ENCODE measurements around the gene SGCD.

Gene SGCD

GRCh38 chr5:156693113-156693512, 366.1 kb downstream of the SGCD start:
- no peaks in the 10 kb centered on the region for H3K79me2 ChIP-seq (ENCODE audit: low read length)
- no peaks in the 10 kb centered on the region for H3K4me1 ChIP-seq (ENCODE audit: low read length)
- TF ChIP-seq EZH2phosphoT487 (IDR thresholded peaks at IDR 0.05; ENCODE audit: low read depth) (no peak), CTCF (IDR thresholded peaks at IDR 0.05; ENCODE audit: low read depth, low read length) (no peak)
- H3K9ac ChIP-seq (ENCODE audit: low read length): no peak overlapping the region
- H3K4me2 ChIP-seq (ENCODE audit: low read length): no peak overlapping the region
- no peak overlapping the region for H3K4me3 ChIP-seq (ENCODE audit: low read length)
- no peaks in the 10 kb centered on the region for H3K36me3 ChIP-seq (replicated peaks; ENCODE audit: low read depth, low read length)
- no peaks in the 10 kb centered on the region; the same call in 1 of the 2 replicates for H3K27me3 ChIP-seq (ENCODE audit: low read depth, low read length)
- H3K27ac ChIP-seq (ENCODE audit: low read length): no peak overlapping the region
- no peak overlapping the region for H2AFZ ChIP-seq (ENCODE audit: low read depth, low read length)
- no peaks in the 10 kb centered on the region for H4K20me1 ChIP-seq (ENCODE audit: insufficient read depth, low read length)
- H3K9me3 ChIP-seq (ENCODE audit: insufficient read depth, low read length): no peaks in the 10 kb centered on the region

GRCh38 chr5:156694598-156694997, 367.6 kb downstream of the SGCD start:
- Histone ChIP-seq H3K9ac (ENCODE audit: low read length) (no peak overlapping the region), H3K36me3 (replicated peaks; ENCODE audit: low read depth, low read length) (no peaks in the 10 kb centered on the region), H3K9me3 (ENCODE audit: insufficient read depth, low read length) (no peaks in the 10 kb centered on the region), H3K4me1 (ENCODE audit: low read length) (no peaks in the 10 kb centered on the region), H2AFZ (ENCODE audit: low read depth, low read length) (no peak overlapping the region), H4K20me1 (ENCODE audit: insufficient read depth, low read length) (no peaks in the 10 kb centered on the region), H3K27me3 (ENCODE audit: low read depth, low read length) (no peaks in the 10 kb centered on the region), H3K4me3 (ENCODE audit: low read length) (no peak overlapping the region), H3K27ac (ENCODE audit: low read length) (no peak overlapping the region), H3K79me2 (ENCODE audit: low read length) (no peaks in the 10 kb centered on the region), H3K4me2 (ENCODE audit: low read length) (no peak overlapping the region)
- no peak for TF ChIP-seq EZH2phosphoT487 (IDR thresholded peaks at IDR 0.05; ENCODE audit: low read depth)

- H3K36me3 ChIP-seq (replicated peaks; ENCODE audit: low read depth, low read length): no peaks in the 10 kb centered on the region
- no peaks in the 10 kb centered on the region for H3K9me3 ChIP-seq (ENCODE audit: insufficient read depth, low read length)
- no peak overlapping the region for H3K4me2 ChIP-seq (ENCODE audit: low read length)
- H2AFZ ChIP-seq (ENCODE audit: low read depth, low read length): no peak overlapping the region
- no peaks in the 10 kb centered on the region for H3K79me2 ChIP-seq (ENCODE audit: low read length)
- H3K27ac ChIP-seq (ENCODE audit: low read length): no peak overlapping the region
- TF ChIP-seq CTCF (IDR thresholded peaks at IDR 0.05; ENCODE audit: low read depth, low read length) (no peak), EZH2phosphoT487 (IDR thresholded peaks at IDR 0.05; ENCODE audit: low read depth) (no peak)
- no peak overlapping the region for H3K9ac ChIP-seq (ENCODE audit: low read length)
- no peaks in the 10 kb centered on the region for H3K4me1 ChIP-seq (ENCODE audit: low read length)
- H3K4me3 ChIP-seq (ENCODE audit: low read length): no peak overlapping the region
- H4K20me1 ChIP-seq (ENCODE audit: insufficient read depth, low read length): no peaks in the 10 kb centered on the region
- no peaks in the 10 kb centered on the region for H3K27me3 ChIP-seq (ENCODE audit: low read depth, low read length)
These were observed 368.8 kb downstream of the SGCD start for GRCh38 chr5:156695774-156696173.

GRCh38 chr5:156698323-156698722, 371.4 kb downstream of the SGCD start:
- H3K79me2 ChIP-seq (ENCODE audit: low read length): no peaks in the 10 kb centered on the region
- H3K4me1 ChIP-seq (ENCODE audit: low read length): no peaks in the 10 kb centered on the region
- H3K27ac ChIP-seq (ENCODE audit: low read length): no peak overlapping the region
- H3K36me3 ChIP-seq (replicated peaks; ENCODE audit: low read depth, low read length): no peaks in the 10 kb centered on the region
- H3K9ac ChIP-seq (ENCODE audit: low read length): no peak overlapping the region
- H3K4me2 ChIP-seq (ENCODE audit: low read length): no peak overlapping the region
- no peaks in the 10 kb centered on the region for H3K27me3 ChIP-seq (ENCODE audit: low read depth, low read length)
- H3K4me3 ChIP-seq (ENCODE audit: low read length): no peak overlapping the region
- no peaks in the 10 kb centered on the region for H3K9me3 ChIP-seq (ENCODE audit: insufficient read depth, low read length)
- no peaks in the 10 kb centered on the region for H4K20me1 ChIP-seq (ENCODE audit: insufficient read depth, low read length)
- TF ChIP-seq EZH2phosphoT487 (IDR thresholded peaks at IDR 0.05; ENCODE audit: low read depth) (no peak), CTCF (IDR thresholded peaks at IDR 0.05; ENCODE audit: low read depth, low read length) (no peak)
- no peak overlapping the region for H2AFZ ChIP-seq (ENCODE audit: low read depth, low read length)

GRCh38 chr5:156699147-156699546, 372.2 kb downstream of the SGCD start:
- Histone ChIP-seq H3K36me3 (replicated peaks; ENCODE audit: low read depth, low read length) (no peaks in the 10 kb centered on the region), H3K27me3 (ENCODE audit: low read depth, low read length) (no peaks in the 10 kb centered on the region), H3K4me3 (ENCODE audit: low read length) (no peak overlapping the region), H3K9me3 (ENCODE audit: insufficient read depth, low read length) (no peaks in the 10 kb centered on the region), H3K79me2 (ENCODE audit: low read length) (no peaks in the 10 kb centered on the region), H3K27ac (ENCODE audit: low read length) (no peak overlapping the region), H3K4me1 (ENCODE audit: low read length) (no peaks in the 10 kb centered on the region), H3K4me2 (ENCODE audit: low read length) (no peak overlapping the region), H3K9ac (ENCODE audit: low read length) (no peak overlapping the region), H4K20me1 (ENCODE audit: insufficient read depth, low read length) (no peaks in the 10 kb centered on the region), H2AFZ (ENCODE audit: low read depth, low read length) (no peak overlapping the region)
- no peak for TF ChIP-seq CTCF (IDR thresholded peaks at IDR 0.05; ENCODE audit: low read depth, low read length)
